HG03280 (cell line): ENCODE data around the gene PRIMA1.

Source experiments
- ATAC-seq: cut with Tn5 transposase; IDR thresholded peaks from one replicate; pipeline ENCODE4 v1.9.1; 2021; ENCODE audit warnings: mild to moderate bottlenecking, moderate library complexity; ENCODE audit not compliant: unreplicated experiment

PRIMA1 gene

DNA sequence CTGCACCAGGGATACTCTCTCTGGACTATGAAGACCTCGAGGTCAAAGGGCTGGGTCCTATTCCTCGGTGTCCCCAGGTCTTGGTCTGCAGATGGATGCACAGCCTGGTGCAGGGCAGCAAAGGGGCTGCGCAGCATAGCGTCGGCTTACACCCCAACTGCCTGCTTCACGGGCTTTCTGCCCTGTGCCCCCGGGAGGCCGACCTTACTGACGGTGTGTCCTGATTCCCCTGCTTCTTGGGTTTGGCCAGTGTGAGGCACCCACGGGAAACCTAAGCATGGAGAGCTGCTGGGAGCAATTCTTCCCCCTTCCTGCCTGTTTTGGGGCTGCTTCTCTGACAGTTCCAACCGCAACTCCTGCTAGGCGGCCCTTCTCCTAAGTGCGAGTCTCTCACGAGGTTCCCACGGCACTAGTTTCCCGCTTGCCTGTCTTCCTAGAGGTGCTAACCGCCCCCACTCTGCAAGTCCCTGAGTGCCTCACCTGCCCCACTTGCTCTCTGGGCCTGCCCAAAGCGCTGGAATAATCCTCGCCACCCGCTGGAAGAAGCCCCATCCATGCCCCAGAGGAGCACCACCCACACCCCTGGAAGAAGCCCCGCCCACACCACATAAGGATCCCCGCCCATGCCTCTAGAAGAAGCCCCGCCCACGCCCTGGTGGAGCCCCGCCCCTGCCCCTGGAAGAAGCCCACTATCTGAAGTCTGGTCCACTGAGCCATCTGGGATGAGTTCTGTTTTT is 54.0 kb downstream of the PRIMA1 start:
- ATAC-seq, result no peak

DNA sequence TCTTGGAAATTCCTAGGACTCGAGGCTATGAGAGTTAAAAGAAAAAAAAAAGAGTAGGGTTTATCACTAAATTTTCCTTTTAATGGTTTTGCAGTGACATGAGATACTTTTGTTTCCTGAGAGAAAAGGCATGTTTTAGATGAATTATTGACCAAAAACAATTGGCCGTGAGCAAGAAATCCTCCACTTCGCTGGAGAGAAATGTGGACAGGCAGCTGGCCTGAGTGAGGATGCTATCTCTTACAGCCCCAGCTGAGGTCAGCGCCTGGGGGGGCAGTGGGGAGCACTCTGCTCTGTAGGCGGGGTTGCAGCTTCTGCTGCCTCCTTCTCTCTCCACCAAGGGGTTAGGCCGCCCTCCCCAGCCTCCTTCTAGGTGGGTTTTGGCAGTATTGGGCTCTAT is 54.7 kb downstream of the PRIMA1 start:
- ATAC-seq, result no peak

DNA sequence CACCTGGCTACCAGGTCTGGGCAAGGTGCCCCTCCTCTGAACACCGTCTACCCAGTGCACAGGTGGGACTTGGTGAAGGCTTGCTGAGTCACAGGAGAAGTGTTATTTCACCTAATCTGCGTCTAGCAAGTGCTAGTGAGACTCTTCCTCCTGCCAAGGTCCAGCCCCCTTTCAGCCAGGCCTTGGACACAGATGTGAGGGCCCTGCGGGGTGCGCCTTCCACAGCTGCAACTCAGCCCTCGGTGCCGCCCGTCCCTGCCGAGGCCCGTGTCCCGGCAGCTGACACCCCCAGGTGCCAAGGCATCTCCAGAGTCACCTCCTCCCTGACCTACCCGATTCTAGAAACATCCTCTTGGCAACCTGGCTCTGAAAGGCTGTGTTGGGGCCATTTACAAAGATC is 55.1 kb downstream of the PRIMA1 start:
- no peak for ATAC-seq

- no peak for ATAC-seq
Measured at GRCh38 chr14:93732524-93732923, 55.8 kb downstream of the PRIMA1 start.

- ATAC-seq, result no peak
Measured at GRCh38 chr14:93731753-93732152, 56.5 kb downstream of the PRIMA1 start.

DNA sequence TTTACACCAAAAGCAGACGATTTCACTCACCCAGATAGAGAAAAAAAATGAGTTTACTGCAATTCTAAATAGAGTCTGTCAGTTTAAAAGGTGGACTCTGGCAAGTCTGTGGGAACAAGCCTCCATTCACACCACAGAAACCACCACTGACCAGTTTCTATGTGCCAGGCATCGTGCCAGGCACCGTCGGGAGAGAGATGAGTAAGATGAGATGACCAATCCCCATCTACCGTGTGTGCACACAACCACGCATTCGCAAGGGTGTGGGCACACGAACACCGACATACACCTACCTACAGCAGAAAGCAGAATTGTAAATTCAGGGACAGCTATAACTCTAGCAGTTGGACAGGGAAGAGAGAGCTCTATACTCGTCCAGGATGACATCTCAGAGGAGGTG is 58.3 kb downstream of the PRIMA1 start:
- ATAC-seq, result no peak

GRCh38 chr14:93728651-93729016 is 59.7 kb downstream of the PRIMA1 start:
- no peak for ATAC-seq

DNA sequence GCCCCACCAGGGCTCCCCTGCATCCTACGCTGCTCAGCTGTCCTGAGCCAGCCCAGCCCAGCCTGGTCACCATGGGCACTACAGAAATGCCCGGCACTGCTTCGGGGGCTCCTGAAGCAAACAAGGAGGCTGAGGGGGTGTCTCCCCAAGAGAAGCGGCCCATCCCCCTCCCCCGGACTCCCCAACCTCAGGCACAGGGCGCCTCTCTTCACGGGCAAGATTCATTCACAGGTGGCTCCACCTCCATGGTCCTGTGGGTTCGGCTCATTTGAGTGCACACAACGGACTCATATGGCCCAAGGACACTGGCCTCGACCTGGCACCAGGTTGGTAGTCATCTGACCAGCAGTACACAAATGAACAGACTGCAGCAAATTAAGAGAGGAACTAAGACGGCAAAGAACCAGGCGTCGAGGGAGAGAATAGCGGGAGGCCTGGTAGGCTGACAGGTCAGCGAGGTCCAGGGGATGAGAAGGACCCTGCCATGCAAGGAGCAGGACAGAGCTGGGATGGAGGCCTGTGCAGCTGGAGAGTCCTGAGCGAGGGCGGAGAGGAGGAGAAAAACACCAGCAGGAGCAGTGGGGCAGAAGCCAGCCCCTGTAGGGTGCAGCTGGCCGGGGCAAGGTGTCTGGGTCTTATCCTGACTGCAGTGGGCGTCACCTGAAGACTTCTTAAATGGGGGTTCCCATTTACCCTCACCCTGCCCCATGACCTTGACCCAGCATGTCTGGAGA is 60.2 kb downstream of the PRIMA1 start:
- ATAC-seq, result no peak

DNA sequence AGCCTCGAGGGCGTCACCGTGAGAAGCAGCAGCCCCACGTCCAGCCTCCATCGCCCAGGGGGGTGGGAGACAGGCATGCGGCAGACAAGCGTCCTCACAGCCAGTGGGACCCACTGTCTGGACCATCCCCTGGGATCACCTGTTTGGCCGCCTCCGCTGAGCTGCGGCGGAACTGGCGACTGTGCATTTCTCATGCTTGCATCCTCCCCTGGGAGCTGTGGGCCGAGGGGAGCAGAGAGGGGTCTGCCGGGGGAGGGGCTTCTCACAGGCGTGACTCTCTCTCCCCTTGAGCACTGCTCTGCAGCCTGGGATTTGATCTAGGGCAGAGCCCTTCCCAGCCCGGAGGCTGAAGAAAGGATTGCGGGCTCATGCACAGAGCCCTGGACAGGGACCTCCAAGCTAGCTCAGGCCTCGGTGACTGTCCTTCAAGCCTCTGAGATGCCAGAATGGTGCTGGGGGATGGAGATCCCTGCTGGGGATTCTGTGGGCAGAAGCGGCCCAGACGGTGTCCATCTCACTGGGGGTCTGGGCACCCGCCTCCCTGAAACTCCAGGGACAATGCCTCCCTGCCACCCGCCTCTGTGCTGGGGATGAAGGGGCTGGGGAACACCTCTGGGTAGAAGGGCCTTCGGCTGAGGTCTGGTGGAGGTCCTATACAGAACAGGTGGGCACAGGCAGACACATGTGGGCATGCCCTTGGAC is 61.1 kb downstream of the PRIMA1 start:
- ATAC-seq, result no peak

DNA sequence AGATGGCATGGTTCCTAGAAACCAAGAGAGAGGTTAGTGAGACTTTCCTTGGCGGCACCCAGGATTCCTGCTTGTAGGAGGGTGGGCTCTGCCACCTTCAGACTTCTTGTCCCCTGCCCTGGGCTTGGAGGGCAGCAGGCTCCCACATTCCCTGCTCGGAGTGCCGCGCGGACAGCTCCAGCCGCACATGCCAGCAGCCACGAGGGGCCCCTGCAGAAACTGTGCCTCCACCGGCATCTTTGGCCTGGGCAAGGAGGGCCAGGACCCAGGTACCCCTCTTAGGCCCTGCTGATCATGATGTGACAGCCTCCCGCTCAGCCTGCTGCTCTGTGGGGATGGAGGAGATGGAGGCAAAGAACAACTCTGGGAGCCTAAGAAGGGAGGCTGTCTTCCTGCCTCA is 62.3 kb downstream of the PRIMA1 start:
- ATAC-seq, result no peak

GRCh38 chr14:93725002-93725582 is 63.2 kb downstream of the PRIMA1 start:
- ATAC-seq, result no peak

DNA sequence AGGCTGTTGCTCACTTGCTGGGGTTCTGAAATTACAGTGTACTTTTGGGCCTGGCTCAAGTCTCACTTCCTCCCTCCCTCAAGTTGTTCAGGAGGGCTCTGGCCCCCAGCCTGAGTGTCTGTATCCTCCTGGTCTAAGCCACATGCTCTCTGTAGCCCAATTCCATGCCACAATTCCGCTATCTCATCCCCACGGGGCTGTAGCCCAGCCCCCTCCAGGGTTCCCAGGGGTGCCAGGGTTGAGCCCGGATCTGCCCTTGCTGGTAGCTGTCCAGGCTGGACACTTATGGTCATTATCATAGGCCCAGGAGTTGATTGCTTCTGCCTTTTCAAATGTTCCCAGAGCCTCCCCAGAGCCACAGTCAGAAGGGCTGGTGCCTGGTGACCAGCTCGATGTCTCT is 65.3 kb downstream of the PRIMA1 start:
- ATAC-seq, result no peak

DNA sequence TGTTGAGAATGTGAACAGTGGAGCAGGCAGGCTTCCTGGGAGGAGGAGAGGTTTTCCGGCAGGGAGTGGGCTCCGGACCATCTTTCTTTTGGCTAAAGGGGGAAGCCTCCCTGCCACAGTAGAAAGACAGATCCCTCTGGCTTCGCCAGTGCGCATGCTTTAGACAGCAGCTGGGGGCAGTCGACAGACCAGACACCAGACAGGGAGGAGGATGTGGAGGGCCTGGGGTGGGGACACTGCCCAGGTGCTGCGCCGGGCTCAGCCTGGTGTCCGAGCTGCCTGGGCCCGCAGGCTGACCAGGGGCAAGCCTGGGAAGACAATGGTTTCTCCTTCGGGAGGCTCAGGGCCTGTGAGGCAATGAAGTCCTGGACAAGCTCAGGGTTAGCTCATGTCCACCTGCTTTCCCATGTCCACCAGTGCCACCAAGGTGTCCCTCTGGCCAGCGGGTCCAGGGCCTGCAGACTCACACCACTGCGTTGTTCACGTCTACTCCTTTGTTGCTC is 67.3 kb downstream of the PRIMA1 start:
- ATAC-seq, result no peak

GRCh38 chr14:93720076-93720815 is 68.0 kb downstream of the PRIMA1 start:
- no peak for ATAC-seq

- ATAC-seq, result no peak
Measured at GRCh38 chr14:93719256-93719655, 69.0 kb downstream of the PRIMA1 start.

GRCh38 chr14:93717668-93718320 is 70.5 kb downstream of the PRIMA1 start:
- ATAC-seq, result no peak

- ATAC-seq, result no peak
Measured at GRCh38 chr14:93716746-93717667, 71.3 kb downstream of the PRIMA1 start.

DNA sequence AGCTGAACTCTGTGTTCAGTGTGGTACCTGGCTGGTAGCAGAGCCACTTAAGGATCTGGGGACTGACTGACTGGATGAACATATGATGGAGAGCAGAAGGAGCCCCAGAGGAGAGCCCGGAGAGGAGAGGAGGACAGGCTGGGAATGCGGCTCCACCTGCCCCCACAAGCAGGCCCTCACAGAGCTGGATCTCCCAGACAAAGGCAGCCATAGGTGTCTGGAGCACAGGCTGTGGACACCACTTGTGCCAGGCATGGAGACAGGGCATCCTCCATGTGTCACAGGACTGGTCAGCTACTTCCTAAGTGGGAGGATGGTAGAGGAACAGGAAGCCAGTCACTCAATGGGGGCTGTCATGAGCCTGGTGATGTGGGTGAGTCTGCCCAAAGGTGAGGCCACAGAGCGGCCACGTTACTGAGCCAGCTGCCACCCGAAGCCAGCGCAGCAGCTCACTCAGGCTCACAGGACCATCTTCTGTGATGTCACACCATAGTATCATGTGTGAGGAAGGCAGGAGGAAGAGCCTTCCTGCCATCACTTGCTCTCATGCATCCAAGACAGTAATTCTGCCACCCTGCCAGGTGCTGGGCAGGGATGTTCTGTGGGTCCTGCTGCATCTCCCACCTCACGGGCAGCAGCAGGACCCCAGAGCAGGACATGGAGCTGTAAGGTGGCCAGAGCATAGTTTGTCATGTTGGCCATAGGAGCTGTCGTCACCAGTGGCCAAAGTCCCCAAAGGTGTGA is 72.1 kb downstream of the PRIMA1 start:
- ATAC-seq, result no peak
